ENCODE measurements around the gene MYCL. TPM values are rescaled to one million over a fixed set of nuclear protein-coding genes. Genes with fewer than 3 reads are reported as not detected.

The MYCL gene
- total and polyA plus RNA-seq, 2 of the 4 experiments (the other 2 are of a cell fraction), result 0.72 to 0.87 TPM

GRCh38 chr1:39926343-39926793, 24.7 kb upstream of the MYCL start:
- no peak overlapping the region for H2BK120ac ChIP-seq (ENCODE audit: low read depth, low read length)
- H3K9ac ChIP-seq (ENCODE audit: low read depth, low read length), result no peak overlapping the region
- H3K14ac ChIP-seq (replicated peaks; ENCODE audit: low read depth, low read length), result no peak overlapping the region
- H3K23ac ChIP-seq (ENCODE audit: low read depth, low read length), result no peak overlapping the region
- H3K4me3 ChIP-seq (ENCODE audit: insufficient read depth, low read depth, low read length), result no peak overlapping the region
- ChIA-PET CTCF (no interaction called here), POLR2A (ENCODE audit: unreplicated experiment) (no interaction called here)
- H2BK5ac ChIP-seq (ENCODE audit: low read depth, low read length, poor library complexity, severe bottlenecking), result no peak overlapping the region
- DNase-seq (peak; percentile 40), ATAC-seq (ENCODE audit: low read depth) (no peak)
- in situ Hi-C loops (cut with MboI; ENCODE audit: low sequenced_read_pairs) (no loop called here), intact Hi-C loops (cut with micrococcal nuclease) (no loop called here), dilution Hi-C loops (cut with HindIII; ENCODE audit: low sequenced_read_pairs, unreplicated experiment) (no loop called here)
- H3K4ac ChIP-seq (ENCODE audit: low read depth, low read length), result no peak overlapping the region
- H4K91ac ChIP-seq (ENCODE audit: insufficient read depth, low read depth, low read length), result no peak overlapping the region
- H3K9me3 ChIP-seq (ENCODE audit: control insufficient read depth, insufficient read depth, low read length), result no peaks in the 10 kb centered on the region
- H3K18ac ChIP-seq (ENCODE audit: low read depth, low read length), result no peak overlapping the region
- no peak overlapping the region for H2AK9ac ChIP-seq (replicated peaks; ENCODE audit: low read depth, low read length, poor library complexity)
- no peak overlapping the region for H3K27ac ChIP-seq (ENCODE audit: insufficient read depth, low read length)
- H3K79me1 ChIP-seq (ENCODE audit: low read depth in 1 of 2, low read length in 2 of 2), result no peaks in the 10 kb centered on the region
- peaks cover 4% of the 10 kb centered on the region; the same call in 1 of the 2 replicates for H3K9me1 ChIP-seq (ENCODE audit: insufficient read depth, low read length)
- 51% methylated on average over 5 of the region's 6 CpGs; no CpG with 5 or more reads in 1 of the 2 experiments for WGBS, 2 experiments (ENCODE audit: extremely low coverage in 2 of 2, insufficient read length in 1 of 2)
- TF ChIP-seq USF2 (IDR thresholded peaks at IDR 0.05; ENCODE audit: low read depth, low read length), result no peak
- H3K4me2 ChIP-seq (ENCODE audit: low read depth, low read length), result no peak overlapping the region
- no peak overlapping the region for H4K8ac ChIP-seq (ENCODE audit: low read depth in 2 of 2, low read length in 2 of 2)
- H3K56ac ChIP-seq (ENCODE audit: extremely low read depth, insufficient read depth, low read length), result no peak overlapping the region
- no peak overlapping the region for H2BK15ac ChIP-seq (ENCODE audit: low read depth, low read length)
- peaks cover 23% of the 10 kb centered on the region for H3K27me3 ChIP-seq (ENCODE audit: control insufficient read depth, insufficient read depth, low read length)
- H3K36me3 ChIP-seq (ENCODE audit: control insufficient read depth, insufficient read depth, low read length), result no peaks in the 10 kb centered on the region
- no peak overlapping the region for H2AK5ac ChIP-seq (ENCODE audit: low read depth, low read length)
- H2AFZ ChIP-seq (replicated peaks; ENCODE audit: low read length, poor library complexity), result peak overlapping the region; percentile 66
- H2BK20ac ChIP-seq (ENCODE audit: low read depth, low read length), result no peak overlapping the region
- H4K20me1 ChIP-seq (ENCODE audit: insufficient read depth, low read length), result no peaks in the 10 kb centered on the region
- H4K5ac ChIP-seq (ENCODE audit: low read depth, low read length), result no peak overlapping the region
- peaks cover 3% of the 10 kb centered on the region; the same call in 1 of the 2 replicates for H3K4me1 ChIP-seq (ENCODE audit: control insufficient read depth, insufficient read depth, low read length)
- BruUV-seq (replicated peaks), result no TSS peak

All from IMR-90 (cell line).